ENCODE measurements around the gene NRCAM.

NRCAM gene

GRCh38 chr7:108427766-108428165 is 28.5 kb downstream of the NRCAM start:
- no peak for DNase-seq (ENCODE audit: low read depth)
- TF ChIP-seq CTCF (IDR thresholded peaks at IDR 0.05; ENCODE audit: insufficient read depth, low read depth, low read length, missing control alignments) = no peak
- H3K4me3 ChIP-seq (ENCODE audit: low read length) = no peak overlapping the region

- peak; percentile 80 for DNase-seq (ENCODE audit: low read depth)
- TF ChIP-seq CTCF (IDR thresholded peaks at IDR 0.05; ENCODE audit: insufficient read depth, low read depth, low read length, missing control alignments) = no peak
These were observed 30.4 kb downstream of the NRCAM start for GRCh38 chr7:108425714-108426275.

DNA sequence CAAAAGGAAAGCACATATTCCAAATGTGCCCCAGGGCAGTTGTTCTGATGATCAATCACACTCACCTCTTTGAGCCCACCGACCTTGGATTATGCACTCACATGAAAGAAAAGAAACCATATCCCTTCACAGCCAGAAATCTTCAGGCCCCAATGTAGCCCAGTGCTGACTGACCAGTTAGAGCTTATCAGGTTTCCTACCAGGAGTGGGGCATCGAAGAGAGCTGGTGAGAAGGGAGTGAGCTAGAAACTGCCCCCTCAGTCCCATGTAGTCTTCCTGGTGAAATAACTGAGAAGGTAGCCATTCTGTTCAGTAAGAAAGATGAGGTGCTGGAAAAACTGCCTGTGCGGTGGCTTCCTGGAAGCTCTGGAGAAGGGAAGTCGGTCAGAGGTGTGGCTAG is 32.2 kb downstream of the NRCAM start:
- H3K4me3 ChIP-seq (ENCODE audit: low read length) = no peak overlapping the region
- no peak for TF ChIP-seq CTCF (IDR thresholded peaks at IDR 0.05; ENCODE audit: insufficient read depth, low read depth, low read length, missing control alignments)
- no peak for DNase-seq (ENCODE audit: low read depth)

More at GRCh38 chr7:108425714-108426275, 30.4 kb downstream of the NRCAM start:
- H3K4me3 ChIP-seq (ENCODE audit: low read length) = no peak overlapping the region

GRCh38 chr7:108423089-108423989 is 32.9 kb downstream of the NRCAM start:
- no peak overlapping the region for H3K4me3 ChIP-seq (ENCODE audit: low read length)
- no peak for TF ChIP-seq CTCF (IDR thresholded peaks at IDR 0.05; ENCODE audit: insufficient read depth, low read depth, low read length, missing control alignments)
- DNase-seq (ENCODE audit: low read depth) = no peak

- H3K4me3 ChIP-seq (ENCODE audit: low read length) = no peak overlapping the region
- no peak for TF ChIP-seq CTCF (IDR thresholded peaks at IDR 0.05; ENCODE audit: insufficient read depth, low read depth, low read length, missing control alignments)
- DNase-seq (ENCODE audit: low read depth) = peak; percentile 28
These were observed 34.4 kb downstream of the NRCAM start for GRCh38 chr7:108421720-108422331.

- H3K4me3 ChIP-seq (ENCODE audit: low read length) = no peak overlapping the region
- no peak for TF ChIP-seq CTCF (IDR thresholded peaks at IDR 0.05; ENCODE audit: insufficient read depth, low read depth, low read length, missing control alignments)
- no peak for DNase-seq (ENCODE audit: low read depth)
These were observed 36.0 kb downstream of the NRCAM start for GRCh38 chr7:108419961-108420908.
